Hematopoietic multipotent progenitor cell treated with erythropoietin and hydrocortisone succinate and interleukin-3 and kit ligand, for 6 days (in vitro differentiated cells): Measurements from ENCODE around the gene C2orf81.
"Not testable (repeated sequence)": the region's sequence is repeated elsewhere in the genome, so short reads cannot be mapped to it uniquely, and the experiment has no call there.

ENCODE experiments used
- DNase-seq: peaks from one replicate; pipeline ENCODE4 v3.0.0-alpha.2; 2015

The C2orf81 gene

DNA sequence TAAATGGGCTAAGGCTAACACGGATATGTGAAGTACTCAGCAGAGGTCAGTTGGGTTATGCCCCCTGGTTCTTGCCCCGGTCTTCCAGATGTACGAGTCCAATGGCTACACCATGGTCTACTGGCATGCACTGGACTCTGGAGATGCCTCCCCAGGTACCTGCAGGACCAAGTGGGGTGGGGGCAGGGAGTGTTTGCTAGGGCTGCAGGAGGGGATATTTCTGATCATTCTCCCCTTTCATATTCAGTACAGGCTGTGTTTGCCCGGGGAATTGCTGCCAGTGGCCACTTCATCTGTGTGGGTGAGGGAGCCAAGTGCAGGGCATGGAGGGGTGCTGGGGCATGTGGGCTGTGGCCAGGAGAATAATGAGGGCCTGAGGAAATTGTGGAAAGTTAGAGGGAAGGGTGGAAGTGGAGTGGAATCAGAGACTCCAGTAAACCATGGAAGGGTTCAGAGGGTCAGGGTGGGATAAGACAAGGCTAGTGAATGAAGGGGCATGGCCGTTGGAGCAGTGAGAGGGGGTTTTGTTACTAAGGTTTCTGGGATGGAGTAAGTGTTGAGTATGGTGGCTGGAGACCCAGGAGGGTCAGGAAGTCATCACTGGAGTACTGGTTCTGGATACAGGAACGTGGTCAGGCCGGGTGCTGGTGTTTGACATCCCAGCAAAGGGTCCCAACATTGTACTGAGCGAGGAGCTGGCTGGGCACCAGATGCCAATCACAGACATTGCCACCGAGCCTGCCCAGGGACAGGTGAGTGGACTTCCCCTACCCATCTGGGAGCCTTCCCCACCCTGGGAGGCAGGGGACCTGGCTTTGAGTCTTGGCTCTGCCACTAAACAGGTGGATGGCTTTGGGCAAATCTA, 2.0 kb upstream of the C2orf81 start:
- no peak for DNase-seq

DNA sequence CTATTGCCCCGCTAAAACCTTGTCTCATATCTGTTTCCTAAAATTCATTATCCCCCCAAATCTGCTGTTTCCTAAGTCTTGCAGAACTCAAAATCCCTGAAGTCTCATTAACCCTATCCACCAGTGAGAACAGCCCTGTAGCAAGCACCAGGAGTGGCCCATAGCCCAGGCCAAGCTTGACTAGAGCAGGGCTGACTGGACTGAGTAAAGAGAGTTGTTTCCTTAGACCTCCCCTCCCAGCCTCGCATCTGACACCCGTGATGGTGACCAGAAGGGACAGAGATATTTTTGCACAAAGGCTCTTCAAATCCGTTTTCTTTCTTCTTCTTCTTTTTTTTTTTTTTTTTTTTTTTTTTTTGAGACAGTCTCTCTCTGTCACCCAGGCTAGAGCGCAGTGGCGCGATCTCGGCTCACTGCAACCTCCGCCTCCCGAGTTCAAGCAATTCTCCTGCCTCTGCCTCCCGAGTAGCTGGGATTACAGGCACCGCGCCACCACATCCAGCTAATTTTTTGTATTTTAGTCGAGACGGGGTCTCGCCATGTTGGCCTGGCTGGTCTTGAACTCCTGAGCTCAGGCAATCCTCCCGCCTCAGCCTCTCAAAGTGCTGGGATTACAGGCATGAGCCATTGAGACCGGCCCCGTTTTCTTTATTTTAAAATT, 846 bp downstream of the C2orf81 start:
- DNase-seq = not testable (repeated sequence)

- no peak for DNase-seq
Observed at GRCh38 chr2:74420006-74420405, 1.4 kb downstream of the C2orf81 start.

GRCh38 chr2:74419345-74419744, 2.1 kb downstream of the C2orf81 start:
- DNase-seq = no peak

DNA sequence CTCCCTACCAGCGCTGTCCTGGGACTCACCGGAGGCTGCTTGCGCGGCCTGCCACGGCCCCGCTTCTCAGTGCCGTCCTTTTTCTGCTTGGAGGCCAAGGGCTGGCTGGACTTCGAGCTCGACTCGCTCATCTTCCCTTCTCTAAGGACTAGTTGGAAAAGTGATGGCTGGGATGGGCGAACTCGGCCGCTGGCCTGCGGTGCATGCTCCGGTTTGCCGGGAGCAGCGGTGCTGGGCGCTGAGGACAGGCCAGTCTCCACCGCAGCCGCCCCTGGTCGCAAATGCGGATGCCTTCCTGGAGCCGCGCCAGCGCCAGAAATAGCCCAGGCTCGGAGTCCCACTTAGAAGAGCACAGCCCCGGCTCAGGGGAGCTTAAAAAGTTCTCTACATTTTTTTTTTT, 3.1 kb downstream of the C2orf81 start:
- no peak for DNase-seq

DNA sequence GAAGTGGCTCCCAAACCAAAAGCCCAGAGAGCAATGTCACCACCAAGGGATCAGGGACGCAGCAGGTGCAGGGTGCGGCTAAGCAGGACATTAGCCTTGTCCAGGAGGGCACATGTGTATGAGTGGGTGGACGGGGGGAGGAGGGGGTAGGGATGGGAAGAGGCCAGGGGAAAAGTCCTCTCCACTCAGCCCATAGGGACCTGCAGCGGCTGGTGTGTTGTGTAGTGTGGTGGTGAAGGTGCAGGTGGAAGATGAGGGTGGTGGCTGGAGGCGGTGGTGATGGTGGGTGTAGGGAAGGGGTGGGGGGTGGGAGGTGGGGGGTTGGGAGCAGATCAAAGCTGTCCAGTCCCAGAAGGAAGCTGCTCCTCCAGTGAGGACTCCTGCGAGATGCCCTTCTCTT, 3.7 kb downstream of the C2orf81 start:
- DNase-seq = no peak

DNA sequence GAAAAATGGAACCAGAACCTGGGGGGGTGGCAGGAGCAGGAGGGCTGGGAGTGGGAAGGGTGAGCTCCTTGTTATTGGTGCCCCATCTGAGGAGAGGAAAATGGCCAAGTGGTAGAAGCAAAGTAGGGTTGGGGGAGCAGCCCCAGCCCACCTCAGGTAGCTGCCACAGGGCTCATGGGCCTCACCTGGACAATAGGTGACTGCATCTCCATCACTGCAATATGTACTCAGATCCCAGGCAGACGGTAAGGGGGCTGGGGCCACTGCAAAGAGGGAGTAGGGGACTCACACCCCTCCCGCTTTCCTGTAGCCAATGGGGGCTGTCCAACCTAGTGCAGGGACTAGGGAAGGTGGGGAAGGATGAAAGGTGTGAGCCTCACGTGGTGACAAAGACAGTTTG, 4.2 kb downstream of the C2orf81 start:
- DNase-seq = no peak

GRCh38 chr2:74416778-74417177, 4.6 kb downstream of the C2orf81 start:
- peak; percentile 16 for DNase-seq

GRCh38 chr2:74415762-74416395, 5.5 kb downstream of the C2orf81 start:
- no peak for DNase-seq

GRCh38 chr2:74414881-74415761, 6.3 kb downstream of the C2orf81 start:
- DNase-seq = peak; percentile 29

GRCh38 chr2:74414441-74414840, 7.0 kb downstream of the C2orf81 start:
- DNase-seq = no peak

- DNase-seq = no peak
Observed at GRCh38 chr2:74413001-74413698, 8.3 kb downstream of the C2orf81 start.

GRCh38 chr2:74407682-74408081, 13.7 kb downstream of the C2orf81 start:
- no peak for DNase-seq

- no peak for DNase-seq
Observed at GRCh38 chr2:74406035-74406434, 15.4 kb downstream of the C2orf81 start.

- DNase-seq = no peak
Observed at GRCh38 chr2:74401891-74402290, 19.5 kb downstream of the C2orf81 start.

DNA sequence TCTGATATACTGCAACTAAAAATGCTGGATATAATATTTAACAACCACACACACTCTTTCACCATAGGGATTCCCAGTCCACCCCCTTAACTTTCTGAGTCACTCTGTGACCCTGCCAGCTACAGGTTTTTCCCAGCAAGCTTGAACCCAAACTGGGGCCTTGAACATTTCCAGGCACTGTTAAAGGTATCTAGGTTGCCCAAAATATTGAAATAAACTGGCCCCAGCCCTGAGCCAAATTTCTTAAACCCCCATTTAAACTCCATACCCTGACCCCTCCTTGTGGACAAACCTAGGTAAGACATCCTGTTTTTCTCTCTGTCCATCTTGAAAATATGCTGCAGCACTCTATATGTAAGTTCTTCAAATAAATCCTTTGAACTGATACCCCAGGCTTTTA, 21.6 kb downstream of the C2orf81 start:
- DNase-seq = peak; percentile 79

- DNase-seq = no peak
Observed at GRCh38 chr2:74396149-74396548, 25.3 kb downstream of the C2orf81 start.

DNA sequence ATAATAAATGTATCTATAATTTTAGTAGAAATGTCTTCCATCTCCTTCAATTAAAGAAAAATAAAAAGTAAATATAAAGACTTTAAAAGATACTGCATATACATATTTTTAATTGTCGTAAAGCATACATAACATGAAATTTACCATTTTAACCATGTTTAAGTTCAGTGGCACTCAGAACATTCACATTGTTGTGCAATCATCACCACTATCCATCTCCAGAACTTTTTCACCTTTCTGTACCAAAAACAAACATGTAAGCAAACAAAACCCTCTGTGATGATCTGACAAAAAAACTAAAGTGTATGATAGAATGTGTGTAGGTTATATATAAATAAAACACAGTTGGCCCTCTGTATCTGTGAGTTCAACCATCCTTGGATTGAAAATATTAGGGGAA, 27.9 kb downstream of the C2orf81 start:
- DNase-seq = no peak

DNA sequence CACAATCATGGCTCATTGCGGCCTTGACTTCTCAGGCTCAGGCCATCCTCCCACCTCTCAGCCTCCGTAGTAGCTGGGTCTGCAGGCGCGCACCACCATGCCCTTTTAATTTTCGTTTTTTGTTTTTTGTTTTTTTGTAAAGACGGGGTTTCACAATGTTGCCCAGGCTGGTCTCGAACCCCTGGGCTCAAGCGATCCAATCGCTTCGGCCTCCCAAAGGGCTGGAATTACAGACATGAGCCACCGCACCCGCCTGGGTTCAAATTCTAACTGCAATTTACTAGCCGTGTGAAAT, 29.0 kb downstream of the C2orf81 start:
- DNase-seq = no peak

- peak; percentile 96 for DNase-seq
Observed at GRCh38 chr2:74391580-74392448, 29.6 kb downstream of the C2orf81 start.

- DNase-seq = peak; percentile 38
Observed at GRCh38 chr2:74391209-74391579, 30.2 kb downstream of the C2orf81 start.

GRCh38 chr2:74390606-74391005, 30.8 kb downstream of the C2orf81 start:
- no peak for DNase-seq
